GM19043 (cell line): ENCODE measurements around the gene DOCK1.

Experiments
- ATAC-seq: cut with Tn5 transposase; IDR thresholded peaks from one replicate; pipeline ENCODE4 v1.9.1; 2021; ENCODE audit warnings: low read depth; ENCODE audit not compliant: unreplicated experiment

The DOCK1 gene

GRCh38 chr10:127068485-127068884 is 163.3 kb downstream of the DOCK1 start:
- ATAC-seq: no peak

GRCh38 chr10:127069436-127069835 is 164.2 kb downstream of the DOCK1 start:
- no peak for ATAC-seq

GRCh38 chr10:127071126-127071525 is 165.9 kb downstream of the DOCK1 start:
- no peak for ATAC-seq

GRCh38 chr10:127073666-127074065 is 168.4 kb downstream of the DOCK1 start:
- ATAC-seq: no peak

GRCh38 chr10:127079392-127079791 is 174.2 kb downstream of the DOCK1 start:
- ATAC-seq: no peak

- ATAC-seq: no peak
These were observed 175.1 kb downstream of the DOCK1 start for GRCh38 chr10:127080317-127080716.

- no peak for ATAC-seq
These were observed 176.7 kb downstream of the DOCK1 start for GRCh38 chr10:127081851-127082345.

GRCh38 chr10:127082651-127083050 is 177.4 kb downstream of the DOCK1 start:
- no peak for ATAC-seq

- ATAC-seq: no peak
These were observed 180.7 kb downstream of the DOCK1 start for GRCh38 chr10:127085957-127086356.

GRCh38 chr10:127088908-127089307 is 183.7 kb downstream of the DOCK1 start:
- ATAC-seq: no peak

- ATAC-seq: no peak
These were observed 184.2 kb downstream of the DOCK1 start for GRCh38 chr10:127089446-127089845.

GRCh38 chr10:127090138-127090537 is 184.9 kb downstream of the DOCK1 start:
- ATAC-seq: no peak

- no peak for ATAC-seq
These were observed 186.1 kb downstream of the DOCK1 start for GRCh38 chr10:127091354-127091753.

- no peak for ATAC-seq
These were observed 187.7 kb downstream of the DOCK1 start for GRCh38 chr10:127092916-127093315.

- ATAC-seq: no peak
These were observed 189.8 kb downstream of the DOCK1 start for GRCh38 chr10:127094984-127095383.

GRCh38 chr10:127100983-127101615 is 195.9 kb downstream of the DOCK1 start:
- ATAC-seq: no peak

- no peak for ATAC-seq
These were observed 196.9 kb downstream of the DOCK1 start for GRCh38 chr10:127102176-127102575.

GRCh38 chr10:127115100-127115499 is 209.9 kb downstream of the DOCK1 start:
- ATAC-seq: no peak

- no peak for ATAC-seq
These were observed 211.9 kb downstream of the DOCK1 start for GRCh38 chr10:127117125-127117524.

- ATAC-seq: no peak
These were observed 212.8 kb downstream of the DOCK1 start for GRCh38 chr10:127118034-127118433.

GRCh38 chr10:127119936-127120335 is 214.7 kb downstream of the DOCK1 start:
- ATAC-seq: no peak

- ATAC-seq: no peak
These were observed 217.6 kb downstream of the DOCK1 start for GRCh38 chr10:127122831-127123230.

- ATAC-seq: no peak
These were observed 218.4 kb downstream of the DOCK1 start for GRCh38 chr10:127123626-127124025.
